ENCODE data around the gene CNTNAP2.
"Not testable (repeated sequence)": the region's sequence is repeated elsewhere in the genome, so short reads cannot be mapped to it uniquely, and the experiment has no call there.

Gene CNTNAP2

GRCh38 chr7:147723536-147723935 is 1606.9 kb downstream of the CNTNAP2 start:
- DNase-seq (ENCODE audit: low read depth, low spot score) = no peak

DNA sequence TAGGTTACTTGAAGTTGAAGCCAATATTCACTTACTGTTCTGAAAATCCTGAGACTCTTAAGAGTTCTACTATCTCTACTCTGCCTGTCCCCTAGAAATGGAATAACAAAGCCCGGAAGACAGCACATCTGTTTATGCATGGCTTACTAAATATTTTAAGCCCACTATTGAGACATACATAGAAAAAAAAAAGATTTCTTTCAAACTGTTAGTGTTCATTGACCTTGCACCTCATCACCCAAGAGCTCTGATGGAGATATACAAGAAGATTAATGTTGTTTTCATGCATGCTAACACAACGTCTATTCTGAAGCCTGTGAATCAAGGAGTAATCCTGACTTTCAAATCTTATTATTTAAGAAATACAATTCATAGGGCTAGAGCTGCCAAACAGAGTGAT is 1614.7 kb downstream of the CNTNAP2 start:
- DNase-seq (ENCODE audit: low read depth, low spot score) = no peak

- DNase-seq (ENCODE audit: low read depth, low spot score) = not testable (repeated sequence)
These were observed 1621.1 kb downstream of the CNTNAP2 start for GRCh38 chr7:147737559-147738214.

- DNase-seq (ENCODE audit: low read depth, low spot score) = no peak
These were observed 1625.7 kb downstream of the CNTNAP2 start for GRCh38 chr7:147742301-147742700.

DNA sequence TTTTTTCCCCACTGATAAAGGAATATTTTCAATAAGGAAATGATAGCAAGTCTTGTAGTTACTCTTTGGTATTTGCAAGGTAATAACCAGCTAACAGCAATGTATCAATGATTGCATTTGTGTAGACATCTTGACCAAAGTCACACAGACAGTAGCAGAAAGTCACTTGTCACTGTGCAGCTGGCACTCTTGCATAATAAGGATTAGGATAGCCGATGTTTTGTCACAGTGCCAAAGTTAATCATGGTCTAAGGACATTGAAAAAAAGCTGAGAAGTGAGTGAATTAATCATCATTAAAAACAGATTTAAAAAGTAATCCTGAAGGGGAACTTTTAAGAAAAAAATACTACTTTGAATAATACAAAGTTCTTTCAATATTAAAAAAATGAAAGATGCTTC is 1639.7 kb downstream of the CNTNAP2 start:
- no peak for DNase-seq (ENCODE audit: low read depth, low spot score)

DNA sequence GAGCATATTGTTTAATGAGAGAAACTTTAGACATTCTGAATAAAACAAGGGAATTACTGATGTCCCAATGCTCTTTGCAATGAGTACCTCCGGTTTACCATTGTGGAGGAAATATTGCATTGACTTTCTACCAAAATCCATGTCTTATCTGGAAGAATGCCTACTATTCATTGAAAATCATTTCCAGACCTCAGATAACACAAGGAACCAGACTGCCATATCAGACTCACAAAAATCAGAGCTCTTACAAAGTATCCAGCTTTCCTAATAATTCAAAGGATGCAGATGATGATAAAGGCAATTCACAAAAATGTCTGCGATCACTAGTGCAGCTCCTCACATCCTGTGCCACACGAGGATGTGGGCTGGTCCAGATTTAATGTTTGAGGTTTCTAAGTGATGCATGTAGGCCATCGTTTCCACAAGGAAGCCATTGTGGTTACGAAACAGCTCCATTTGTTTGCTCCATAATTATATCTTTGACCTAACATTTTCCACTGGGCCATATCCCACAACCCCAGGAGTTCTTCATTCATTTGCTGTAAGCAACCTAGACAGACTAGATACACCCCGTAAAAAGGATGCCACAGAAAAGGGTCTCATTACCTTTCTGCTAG is 1642.8 kb downstream of the CNTNAP2 start:
- no peak for DNase-seq (ENCODE audit: low read depth, low spot score)

DNA sequence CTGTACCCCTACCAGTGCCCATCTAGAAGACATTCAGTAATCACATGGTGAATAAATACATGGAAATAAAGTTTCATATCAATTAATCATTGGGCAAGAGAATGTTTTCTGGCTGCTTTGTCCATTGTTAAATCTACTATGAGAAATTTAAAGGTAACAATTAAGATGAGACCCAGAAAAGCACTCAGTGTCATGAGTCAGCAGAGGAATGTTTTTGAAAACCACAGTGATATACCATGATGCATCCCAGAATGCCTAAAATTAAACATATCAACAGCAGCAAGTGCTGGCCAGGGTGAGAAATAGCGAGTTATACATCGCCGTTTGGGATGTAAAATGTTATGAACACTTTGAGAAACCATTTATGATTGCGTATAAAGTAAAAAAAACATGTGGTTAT is 1648.7 kb downstream of the CNTNAP2 start:
- no peak for DNase-seq (ENCODE audit: low read depth, low spot score)

DNA sequence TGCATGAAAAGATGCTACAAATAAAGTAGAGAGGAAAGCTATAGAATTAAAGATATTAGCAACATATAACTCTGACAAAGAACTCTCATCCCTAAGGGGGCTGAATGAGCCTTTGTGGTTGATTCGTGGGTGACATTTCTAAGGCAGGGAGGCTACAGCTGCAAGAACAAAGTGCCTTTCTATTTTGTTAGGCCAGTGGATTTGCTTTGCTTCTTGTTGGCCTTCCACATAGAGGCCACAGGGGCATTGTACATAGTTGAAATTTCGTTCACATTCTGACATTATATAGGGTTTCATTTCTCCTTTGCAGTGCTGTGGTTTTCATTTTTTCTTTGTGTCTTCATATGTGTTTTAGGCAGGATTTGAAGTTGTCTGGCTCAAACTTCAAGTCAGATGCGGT is 1654.7 kb downstream of the CNTNAP2 start:
- no peak for DNase-seq (ENCODE audit: low read depth, low spot score)

DNA sequence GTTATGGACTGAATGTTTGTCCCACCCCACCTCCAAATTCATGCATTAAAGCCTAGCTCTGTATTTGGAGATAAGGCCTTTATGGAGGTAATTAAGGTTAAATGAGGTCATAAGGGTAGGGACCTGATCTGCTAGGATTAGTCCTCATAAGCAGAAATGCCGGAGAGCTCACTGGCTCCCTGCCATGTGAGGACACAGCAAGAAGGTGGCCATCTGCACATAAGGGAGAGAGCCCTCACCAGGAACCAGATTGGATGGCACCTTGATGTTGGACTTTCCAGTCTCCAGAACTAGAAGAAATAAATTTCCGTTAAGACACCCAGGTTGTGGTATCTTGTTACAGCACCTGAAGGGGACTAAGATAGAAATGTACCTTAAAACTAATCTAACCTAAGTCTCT is 1657.9 kb downstream of the CNTNAP2 start:
- DNase-seq (ENCODE audit: low read depth, low spot score) = no peak

- DNase-seq (ENCODE audit: low read depth, low spot score) = no peak
These were observed 1659.1 kb downstream of the CNTNAP2 start for GRCh38 chr7:147775516-147776284.

DNA sequence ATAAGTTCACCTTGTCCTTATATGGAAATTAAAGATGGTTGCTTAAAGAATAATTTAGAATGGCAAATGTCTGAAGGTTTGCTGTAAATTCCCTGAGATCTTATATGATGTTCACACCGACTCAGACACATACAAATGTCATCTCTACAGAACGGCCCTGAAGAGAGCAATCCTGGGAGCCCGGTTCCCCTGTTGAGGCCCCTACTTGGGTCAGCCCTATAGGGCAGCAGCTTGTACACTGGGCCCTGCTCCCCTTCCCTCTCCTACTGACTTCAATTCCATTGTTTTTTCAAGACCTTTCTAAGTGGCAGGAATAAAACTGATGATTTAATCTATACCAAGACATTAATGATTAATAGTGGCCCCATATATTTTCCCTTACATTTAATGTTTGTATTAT is 1660.7 kb downstream of the CNTNAP2 start:
- no peak for DNase-seq (ENCODE audit: low read depth, low spot score)

DNA sequence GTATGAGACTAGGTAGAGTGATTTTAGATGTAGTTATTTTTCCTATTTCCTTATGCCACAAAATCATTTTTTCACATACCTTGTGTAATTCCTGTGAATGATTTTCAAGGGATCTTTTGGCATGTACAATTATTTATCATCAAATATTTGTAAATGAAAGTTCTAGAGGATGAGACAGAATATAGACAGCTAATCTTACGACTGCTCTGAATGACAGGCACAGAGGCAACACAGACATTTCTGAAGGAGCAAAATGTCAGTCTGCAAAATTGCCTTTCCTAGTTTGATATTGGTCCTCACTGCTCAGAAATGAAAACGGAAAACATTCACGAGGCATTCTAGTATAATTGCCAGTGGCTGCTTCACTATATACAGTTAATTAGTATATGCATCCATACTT is 1663.3 kb downstream of the CNTNAP2 start:
- DNase-seq (ENCODE audit: low read depth, low spot score) = no peak

- no peak for DNase-seq (ENCODE audit: low read depth, low spot score)
These were observed 1680.0 kb downstream of the CNTNAP2 start for GRCh38 chr7:147796581-147796980.

DNA sequence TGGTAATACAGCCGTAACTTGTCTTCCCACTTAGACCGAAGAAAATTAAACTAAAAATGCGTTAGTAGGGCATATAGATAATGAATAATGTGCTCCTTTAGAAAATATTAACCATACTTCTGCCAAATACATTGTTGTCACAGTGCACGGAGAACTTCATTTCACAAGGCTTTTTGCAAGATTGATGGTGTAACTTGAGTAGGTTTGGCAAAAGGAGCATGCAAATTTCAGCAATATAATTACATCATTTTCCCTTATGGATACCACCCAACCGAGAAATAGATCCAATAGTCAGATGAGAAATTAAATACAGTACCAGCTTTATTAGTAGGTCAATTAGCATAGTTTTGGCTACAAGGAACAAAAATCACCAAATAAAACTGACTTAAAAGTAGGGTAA is 1681.4 kb downstream of the CNTNAP2 start:
- DNase-seq (ENCODE audit: low read depth, low spot score) = no peak

GRCh38 chr7:147801762-147802161 is 1685.2 kb downstream of the CNTNAP2 start:
- DNase-seq (ENCODE audit: low read depth, low spot score) = not testable (repeated sequence)

GRCh38 chr7:147803151-147803550 is 1686.5 kb downstream of the CNTNAP2 start:
- no peak for DNase-seq (ENCODE audit: low read depth, low spot score)

DNA sequence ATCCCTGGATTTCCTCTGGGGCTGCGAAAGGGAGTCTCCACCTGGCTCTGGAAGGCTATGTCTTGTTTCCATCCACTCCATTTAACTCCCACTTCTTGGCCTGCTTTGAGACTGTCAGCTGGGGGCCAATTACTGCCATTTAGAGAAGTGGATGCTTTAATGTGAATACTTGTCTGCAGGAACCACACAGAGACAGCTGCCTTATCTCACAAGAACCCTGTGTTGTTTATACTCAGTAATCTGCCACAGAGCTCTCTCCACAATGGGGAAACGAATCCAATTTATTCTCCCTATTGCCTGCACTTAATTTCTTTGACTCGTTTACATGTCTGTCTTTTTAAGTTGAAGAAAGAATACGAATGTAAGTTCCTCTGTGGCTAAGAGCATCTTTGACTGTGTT is 1687.0 kb downstream of the CNTNAP2 start:
- DNase-seq (ENCODE audit: low read depth, low spot score) = no peak

GRCh38 chr7:147804032-147804431 is 1687.4 kb downstream of the CNTNAP2 start:
- DNase-seq (ENCODE audit: low read depth, low spot score) = no peak

GRCh38 chr7:147805996-147806576 is 1689.5 kb downstream of the CNTNAP2 start:
- no peak for DNase-seq (ENCODE audit: low read depth, low spot score)

DNA sequence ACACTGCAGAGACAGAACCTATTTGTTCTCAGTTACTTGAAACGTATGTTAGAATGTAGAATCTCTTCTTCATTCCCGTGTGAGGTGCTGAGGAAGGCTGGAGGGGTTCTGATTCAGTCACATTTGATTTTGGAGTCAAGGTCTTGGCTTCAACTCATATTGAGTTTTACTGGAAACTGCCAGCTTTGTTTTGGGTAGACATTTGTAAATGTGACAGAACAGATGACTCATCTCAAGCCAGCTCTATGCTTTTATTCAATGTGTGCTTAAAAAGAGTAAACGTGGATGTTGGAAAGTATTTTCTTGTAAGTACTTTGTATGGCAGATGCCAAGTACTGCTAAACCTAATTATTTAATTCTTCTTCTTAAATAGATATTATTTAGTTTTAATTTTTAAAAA is 1693.2 kb downstream of the CNTNAP2 start:
- DNase-seq (ENCODE audit: low read depth, low spot score) = no peak

DNA sequence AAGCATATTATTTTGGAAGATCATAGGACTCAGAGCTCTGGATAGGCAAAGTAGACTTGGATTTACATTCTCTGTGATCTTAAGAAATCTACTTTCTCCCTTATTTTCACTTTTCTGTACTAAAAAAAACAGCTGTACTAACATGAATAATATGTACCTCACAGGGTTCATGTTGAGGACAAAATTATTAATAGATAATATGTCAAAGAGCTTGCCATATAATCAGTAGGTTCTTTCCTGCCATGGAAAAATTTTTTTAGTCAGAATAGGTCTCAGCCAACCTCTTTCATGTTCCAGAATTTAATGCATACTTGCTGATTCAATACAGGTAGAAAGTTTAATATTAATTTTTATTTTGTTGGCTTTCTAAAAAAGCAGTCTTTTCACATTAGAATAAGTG is 1693.7 kb downstream of the CNTNAP2 start:
- DNase-seq (ENCODE audit: low read depth, low spot score) = no peak

GRCh38 chr7:147811923-147812322 is 1695.3 kb downstream of the CNTNAP2 start:
- DNase-seq (ENCODE audit: low read depth, low spot score) = no peak

DNA sequence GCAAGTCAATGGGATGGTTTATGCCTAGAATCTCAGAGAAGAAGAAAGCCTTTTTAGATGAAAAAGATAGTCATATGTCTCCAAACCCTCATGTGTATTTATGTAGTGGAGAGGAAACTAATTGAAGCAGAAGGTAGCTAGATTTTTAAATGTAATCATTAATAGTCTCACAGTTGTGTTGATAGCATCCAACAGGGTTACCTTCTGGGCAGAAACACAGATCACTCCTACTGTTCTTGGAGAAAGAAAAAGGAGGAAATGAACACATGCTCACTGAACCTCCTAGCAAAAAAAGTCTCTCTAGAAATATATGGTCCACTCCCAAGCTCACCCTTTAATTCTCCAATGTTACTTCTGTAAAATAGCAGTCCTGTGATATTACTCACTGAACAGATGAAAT is 1696.7 kb downstream of the CNTNAP2 start:
- DNase-seq (ENCODE audit: low read depth, low spot score) = no peak

Measured in activated CD4-positive, CD25-positive, alpha-beta regulatory T cell treated with anti-CD3 and anti-CD28 coated beads, Interleukin-2, amount 50 U/mL, for 16 hours (primary cell).